Stimulated activated CD8-positive, alpha-beta memory T cell treated with anti-CD3 and anti-CD28 coated beads, Interleukin-7, amount 100 ng/mL, for 24 hours (primary cell): Measurements from ENCODE around the gene GRM1.
"Not testable (repeated sequence)": the region's sequence is repeated elsewhere in the genome, so short reads cannot be mapped to it uniquely, and the experiment has no call there.

ENCODE experiments used
- DNase-seq: peaks from one replicate; pipeline ENCODE4 v3.0.0-alpha.2; 2020; ENCODE audit warnings: low read depth

The GRM1 gene

DNA sequence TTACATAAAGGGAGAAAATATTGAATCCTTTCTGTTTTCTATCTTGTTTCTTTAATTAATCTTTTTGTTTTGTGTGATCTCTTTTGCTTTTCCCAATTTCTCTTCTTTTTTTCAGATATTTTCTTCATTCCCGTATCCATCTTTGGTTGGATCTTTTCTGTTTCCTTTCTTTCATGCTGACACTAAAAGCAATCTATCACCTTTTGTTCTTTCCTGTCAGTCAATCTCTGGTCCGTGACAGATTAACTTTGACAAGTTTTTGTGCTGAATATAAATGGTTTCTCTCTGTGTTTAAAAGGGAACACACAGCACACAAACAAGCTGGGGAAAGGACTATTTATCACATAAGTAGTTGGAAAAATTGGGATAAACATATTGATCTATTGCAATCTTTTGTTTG, 162.8 kb downstream of the GRM1 start:
- no peak for DNase-seq

DNA sequence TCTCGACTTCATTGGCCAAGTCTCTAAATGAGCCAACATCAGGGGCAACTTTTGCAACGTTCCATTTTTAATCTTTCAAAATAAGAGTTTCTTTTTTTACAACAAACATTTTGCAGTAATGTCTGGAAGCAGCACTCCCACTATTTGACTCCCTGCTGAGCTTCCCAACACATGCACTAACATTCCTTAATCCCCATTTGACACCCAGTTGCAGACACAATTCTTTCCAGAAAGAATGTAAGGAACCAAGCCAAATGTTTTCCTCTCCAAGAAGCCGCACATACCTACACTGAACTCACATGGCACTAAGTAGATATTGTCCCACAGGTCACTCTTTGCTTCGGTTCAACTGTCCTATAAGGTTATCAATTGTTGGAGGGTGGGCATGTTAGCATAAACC, 165.6 kb downstream of the GRM1 start:
- no peak for DNase-seq

DNA sequence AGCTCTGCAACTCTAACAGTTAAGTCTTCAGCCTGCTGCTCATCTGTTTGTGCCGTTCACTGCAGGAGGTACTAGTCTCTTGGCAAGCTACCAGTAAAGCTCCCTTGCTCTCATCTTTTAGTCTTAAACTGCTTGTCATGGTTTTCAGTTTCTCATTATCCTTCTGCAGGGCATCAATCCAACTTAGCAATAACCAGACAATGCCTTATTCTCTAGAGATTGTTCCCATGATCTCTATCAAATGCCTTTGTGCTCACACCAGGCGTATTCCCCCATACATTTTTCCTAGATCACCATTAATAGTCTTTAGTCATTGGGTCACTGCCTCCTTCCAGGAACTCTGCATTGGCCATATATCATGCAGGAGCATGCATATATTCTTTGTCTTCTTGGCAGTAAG, 171.3 kb downstream of the GRM1 start:
- DNase-seq = no peak

DNA sequence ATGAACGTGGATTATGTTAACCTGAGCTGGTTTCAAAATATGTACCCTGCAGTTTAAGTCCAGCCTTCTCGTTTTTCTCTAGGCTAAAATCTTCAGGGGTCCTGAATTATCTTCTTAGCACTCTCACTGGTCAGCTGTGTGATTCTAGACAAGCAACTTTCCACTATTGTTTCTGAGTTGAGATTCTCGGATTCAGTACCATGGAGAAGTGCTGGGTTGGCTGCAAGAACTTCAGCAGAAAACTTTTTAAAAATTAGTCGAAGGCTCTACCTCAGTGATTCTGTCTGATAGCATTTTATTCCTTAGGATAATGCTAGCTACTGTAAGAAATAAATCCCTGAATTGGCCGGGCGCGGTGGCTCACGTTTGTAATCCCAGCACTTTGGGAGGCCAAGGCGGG, 173.7 kb downstream of the GRM1 start:
- no peak for DNase-seq

DNA sequence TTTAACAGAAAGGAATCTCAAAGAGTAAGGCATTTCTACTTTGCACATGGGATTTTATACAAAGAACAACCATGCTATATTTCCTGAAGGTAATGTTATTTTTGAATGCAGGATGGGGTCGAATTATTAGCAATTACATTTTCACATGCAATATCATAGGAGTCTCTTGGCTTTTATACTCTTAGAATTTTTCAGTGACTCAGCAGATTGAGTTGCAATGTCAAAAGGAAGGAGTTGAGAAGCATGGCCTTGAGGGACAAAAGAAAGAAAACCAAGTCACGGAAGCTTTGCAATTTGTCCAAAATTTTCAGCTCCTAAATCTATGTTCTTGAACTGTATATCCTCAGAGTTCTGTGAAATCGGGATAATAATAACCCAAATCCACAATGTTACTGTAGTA, 181.1 kb downstream of the GRM1 start:
- no peak for DNase-seq

DNA sequence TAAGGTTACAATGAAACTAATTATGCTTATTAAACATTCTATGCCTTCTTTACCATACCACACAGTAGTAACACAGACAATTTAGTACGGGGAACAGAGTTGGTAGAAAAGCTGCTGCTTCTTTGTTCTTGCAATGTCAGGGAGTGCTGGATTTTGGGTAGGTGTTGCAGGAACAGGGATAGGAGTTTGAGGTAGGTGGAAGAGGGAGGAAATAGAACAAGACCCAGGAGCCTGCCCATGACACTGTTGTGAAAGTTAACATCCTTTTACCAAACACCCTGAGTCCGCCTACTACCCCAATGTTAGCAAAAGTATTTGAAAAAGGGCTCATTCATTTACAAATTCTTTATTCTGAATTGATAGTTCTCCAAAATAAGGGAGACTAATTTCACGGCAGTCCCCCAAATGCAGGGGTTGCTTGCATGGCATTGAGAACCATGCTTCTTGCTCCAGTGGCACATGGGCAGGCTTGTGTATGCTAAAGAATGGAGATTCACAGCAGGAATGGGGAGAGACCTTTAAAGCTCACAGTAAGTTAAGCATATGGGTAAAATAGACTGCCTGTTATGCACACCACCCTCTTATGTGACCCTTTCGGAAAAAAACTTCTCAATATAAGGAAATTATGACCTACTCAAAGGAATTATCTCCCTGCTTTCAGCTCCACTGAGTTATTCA, 181.7 kb downstream of the GRM1 start:
- no peak for DNase-seq

DNA sequence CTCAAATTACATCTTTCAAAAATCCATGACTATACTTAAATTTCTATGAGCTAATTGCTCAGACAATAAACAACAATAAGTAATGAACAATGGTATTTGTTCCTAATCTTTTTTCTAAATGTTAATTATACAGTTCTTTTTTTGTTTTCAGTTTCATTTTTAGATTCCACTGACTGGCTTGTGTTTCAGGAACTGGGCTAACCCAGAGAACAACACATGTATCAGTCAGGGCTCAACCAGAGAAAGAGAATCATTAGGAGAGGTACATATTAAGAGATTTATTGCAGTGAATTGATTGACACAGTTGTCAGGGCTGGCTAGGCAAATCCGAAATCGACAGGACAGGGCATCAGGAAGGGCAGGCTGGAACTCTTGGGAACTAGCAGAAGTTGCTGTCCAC, 182.8 kb downstream of the GRM1 start:
- no peak for DNase-seq

DNA sequence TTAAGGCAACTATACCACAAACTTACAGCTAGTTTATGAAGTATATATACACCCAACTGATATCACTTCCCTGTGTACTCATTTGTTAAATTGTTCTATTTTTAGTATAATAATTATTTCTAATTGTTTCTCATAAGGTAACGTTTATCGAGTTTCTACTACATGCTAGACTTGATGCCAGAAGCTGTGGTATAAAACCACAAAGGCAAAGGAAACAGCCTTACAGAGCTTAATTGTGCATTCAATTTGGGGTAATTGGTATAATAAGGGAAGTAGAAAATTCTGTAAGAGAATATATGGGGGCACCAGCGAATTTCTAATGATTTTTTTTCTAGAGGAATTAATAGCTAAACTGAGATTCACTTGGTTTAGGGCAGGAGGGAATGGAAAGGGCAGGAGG, 183.9 kb downstream of the GRM1 start:
- DNase-seq = no peak

DNA sequence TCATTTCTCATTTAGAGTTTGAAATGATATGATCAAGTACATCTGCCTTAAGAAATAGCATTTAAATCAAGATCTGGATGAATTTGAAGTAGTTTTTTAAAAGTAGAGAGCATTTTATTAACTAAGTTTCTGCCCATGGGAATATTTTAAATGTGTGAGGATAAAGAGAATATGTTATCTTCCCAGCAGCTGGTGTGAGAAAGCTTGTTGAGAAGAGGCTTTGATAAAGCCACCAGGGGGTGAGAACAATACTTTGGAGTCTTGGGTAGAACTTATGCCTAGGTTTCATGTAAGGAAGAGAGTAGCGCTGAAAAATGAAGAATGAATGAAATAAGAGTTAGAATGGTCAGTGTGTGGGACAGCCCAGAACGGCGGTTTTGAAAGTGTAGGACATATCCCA, 190.2 kb downstream of the GRM1 start:
- DNase-seq = no peak

DNA sequence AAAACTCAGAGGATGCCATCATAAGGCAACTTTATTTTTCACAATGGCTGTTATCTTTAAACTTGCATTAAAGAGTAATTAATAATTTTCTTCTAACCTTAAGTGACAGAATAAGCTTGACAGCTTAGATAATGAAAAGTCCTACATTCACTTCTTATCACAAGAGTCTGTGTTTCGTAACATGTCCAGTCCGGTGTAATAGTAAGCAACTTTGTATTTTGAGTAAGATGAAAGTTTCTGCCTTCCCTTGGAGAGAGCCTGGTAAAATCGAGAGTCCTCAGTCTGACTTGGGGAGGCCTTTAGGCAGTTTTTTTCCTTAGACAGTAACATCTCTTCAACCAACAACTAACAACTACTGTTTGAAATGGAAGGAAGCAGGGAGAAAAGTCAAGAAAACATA, 195.6 kb downstream of the GRM1 start:
- DNase-seq = no peak

DNA sequence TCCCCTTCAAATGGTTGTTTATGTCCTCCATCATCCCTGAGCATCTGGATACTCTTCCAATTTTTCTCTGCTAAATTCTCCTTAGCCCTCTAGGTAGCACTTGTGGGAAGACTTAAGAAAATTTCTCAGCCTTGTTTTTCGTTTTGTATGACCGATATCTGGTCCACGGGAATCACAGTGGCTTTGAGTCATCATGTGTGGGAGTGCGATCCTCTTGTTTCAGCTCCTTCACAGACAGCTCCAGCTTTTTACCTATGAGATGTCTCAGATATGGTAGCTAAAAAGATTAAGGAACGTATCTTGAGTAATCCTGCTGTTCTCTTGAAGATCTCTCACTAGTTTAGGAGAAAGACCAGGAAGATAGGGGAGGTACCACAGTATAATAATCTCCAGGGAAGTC, 196.1 kb downstream of the GRM1 start:
- no peak for DNase-seq

DNA sequence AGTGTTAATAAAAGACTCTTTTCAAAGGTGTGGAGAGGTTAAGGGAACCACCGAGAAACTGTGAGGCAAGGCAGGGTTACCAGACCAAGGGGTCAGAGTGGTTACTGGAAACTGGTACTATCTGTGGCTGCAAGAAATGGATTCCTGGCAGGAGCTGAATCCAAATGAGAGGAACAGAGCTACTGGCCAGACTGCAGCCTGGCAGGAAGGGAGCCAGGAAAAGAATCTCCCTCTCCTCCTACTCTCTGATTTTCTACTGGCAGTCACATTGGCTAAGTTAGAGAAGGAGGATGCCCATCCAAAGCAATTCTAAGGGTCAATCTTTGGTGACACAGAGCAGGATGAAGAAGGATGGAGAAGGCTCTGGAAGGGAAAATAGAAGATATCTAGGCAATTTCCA, 211.5 kb downstream of the GRM1 start:
- no peak for DNase-seq

DNA sequence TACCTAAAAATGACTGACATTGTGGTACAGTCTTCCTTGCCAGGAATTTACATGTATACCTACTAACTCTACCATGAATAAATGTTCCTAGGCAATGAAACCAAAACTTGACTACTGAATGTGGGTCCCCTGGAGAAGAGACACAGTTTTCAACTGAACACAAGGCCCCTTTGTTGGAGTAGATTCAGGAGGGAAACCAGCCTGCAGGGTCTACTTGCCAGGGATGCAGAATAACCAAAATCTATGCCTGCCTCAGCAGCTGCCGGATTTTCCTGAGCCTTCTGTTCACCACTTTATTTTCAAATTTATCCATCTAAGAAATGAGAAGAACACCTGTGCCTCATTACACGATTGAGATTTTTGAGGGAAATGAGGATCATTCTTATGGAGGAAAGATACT, 211.9 kb downstream of the GRM1 start:
- no peak for DNase-seq

DNA sequence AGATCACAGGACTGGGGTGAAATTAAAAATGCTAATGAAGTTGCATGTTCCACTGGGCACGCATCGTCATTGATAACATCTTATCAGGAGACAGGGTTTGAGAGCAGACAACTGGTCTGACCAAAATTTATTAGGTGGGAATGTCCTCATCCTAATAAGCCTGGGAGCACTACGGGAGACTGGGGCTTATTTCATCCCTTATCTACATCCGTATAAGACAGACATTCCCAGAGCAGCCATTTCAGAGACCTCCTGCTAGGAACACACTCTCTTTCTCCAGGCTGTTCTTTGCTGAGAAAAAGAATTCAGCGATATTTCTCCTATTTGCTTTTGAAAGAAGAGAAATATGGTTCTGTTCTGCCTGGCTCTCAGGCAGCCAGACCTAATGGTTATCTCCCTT, 214.8 kb downstream of the GRM1 start:
- not testable (repeated sequence) for DNase-seq

DNA sequence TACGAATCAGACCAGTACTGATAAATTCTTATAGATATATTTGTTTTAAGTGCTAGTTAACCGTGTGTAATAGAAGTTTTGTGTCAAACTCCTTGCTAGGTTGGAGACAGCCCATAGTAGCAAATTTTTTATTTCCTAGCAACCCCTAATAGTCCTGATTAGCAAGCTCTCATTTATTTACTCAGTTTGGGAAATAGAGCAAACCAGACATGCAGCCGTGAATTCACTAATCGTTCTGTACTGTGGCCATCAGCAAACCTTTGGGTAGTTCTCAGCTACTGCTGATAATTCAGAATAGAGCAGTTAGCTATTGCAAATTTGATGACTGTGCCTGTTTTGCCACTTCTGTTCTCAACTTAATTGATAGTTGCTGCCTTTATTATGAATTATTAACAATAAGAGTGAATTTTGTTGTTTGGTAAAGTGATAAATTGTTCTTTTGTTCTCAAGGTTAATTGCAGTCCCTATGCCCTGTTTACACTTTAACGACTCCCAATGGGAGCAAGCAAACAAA, 215.8 kb downstream of the GRM1 start:
- no peak for DNase-seq

DNA sequence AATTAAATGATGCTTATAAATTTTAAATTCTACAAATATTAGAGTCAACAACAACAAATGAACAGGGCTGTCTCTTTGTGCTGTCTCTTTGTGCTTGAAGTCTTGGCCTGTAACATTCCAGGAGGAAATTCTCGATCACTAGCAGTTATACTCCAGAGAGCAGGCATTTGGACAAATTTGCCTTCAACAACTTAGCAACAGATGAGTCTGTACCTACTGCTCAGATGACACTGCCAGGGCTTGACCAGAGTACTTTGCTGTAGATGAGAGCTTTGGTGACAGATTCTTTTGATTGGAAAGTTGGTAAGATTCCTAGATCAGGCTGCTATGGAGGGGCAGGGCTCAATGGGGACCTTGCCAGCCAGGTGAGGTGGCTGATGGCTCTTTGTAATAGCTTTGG, 217.2 kb downstream of the GRM1 start:
- DNase-seq = no peak

DNA sequence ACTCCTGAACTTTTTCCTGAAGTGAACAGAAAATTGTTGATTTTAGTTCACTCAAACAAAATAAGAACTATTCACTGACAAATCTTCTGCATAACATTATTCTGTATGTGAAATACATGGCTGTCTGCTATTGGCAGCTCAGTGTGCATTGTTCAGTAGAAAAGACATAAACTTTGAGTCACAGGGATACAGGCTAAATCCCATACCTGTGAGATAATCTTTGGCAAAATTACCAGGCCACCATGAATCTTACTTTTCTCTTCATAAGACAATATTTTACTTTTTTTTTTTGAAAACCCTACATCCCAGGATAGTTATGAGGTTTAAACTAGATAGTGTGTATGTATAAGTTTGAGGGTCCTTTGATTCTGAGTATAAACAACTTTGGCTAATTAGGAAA, 224.8 kb downstream of the GRM1 start:
- no peak for DNase-seq

DNA sequence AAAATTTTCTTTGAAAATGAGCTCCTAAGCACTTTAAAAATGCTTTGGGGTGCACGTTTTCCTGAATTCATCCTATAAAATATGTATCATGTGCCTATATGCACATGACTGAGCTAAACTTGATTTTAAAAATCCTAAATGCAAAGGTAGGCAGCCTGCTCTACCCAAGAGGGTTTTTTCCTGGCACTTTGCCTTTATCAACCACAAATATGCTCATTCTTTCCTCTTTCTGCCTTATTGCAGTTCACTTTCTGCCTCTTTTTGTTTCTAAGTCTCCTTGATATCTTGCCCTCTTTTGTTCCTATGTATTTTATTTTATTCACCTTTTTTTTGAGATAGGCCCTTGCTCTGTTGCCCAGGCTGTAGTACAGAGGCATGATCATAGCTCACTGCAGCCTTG, 229.3 kb downstream of the GRM1 start:
- DNase-seq = no peak

DNA sequence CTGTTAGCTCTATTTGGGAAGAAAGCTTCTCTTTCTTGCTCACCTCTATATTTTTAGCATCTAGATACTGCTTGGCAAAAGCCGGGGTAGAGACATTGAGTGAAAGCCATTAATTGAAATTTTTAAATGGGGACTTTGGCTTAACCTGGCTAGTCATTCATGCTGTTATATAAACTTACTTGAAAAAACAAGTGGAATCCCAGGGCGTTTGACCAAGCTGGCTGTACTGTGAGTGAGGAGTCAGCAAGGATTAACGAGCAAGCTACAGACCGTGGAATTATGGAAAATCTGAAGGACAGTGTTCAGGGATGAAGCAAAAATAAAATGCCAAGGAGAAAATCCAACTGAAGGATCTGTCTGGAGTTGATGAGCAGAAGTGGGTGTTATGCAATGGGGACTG, 232.0 kb downstream of the GRM1 start:
- no peak for DNase-seq

DNA sequence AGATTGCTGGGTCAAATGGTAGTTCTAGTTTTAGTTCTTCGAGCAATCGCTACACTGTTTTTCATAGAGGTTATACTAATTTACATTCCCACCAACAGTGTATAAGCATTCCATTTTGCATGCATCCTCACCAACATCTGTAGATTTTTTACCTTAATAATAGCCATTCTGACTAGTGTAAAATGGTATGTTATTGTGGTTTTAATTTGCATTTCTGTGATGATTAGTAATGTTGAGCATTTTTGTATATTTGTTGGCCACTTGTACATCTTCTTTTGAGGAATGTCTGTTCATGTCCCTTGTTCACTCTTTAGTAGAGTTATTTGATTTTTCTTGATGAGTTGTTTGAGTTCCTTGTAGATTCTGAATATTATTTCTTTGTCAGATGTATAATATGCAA, 236.2 kb downstream of the GRM1 start:
- no peak for DNase-seq

DNA sequence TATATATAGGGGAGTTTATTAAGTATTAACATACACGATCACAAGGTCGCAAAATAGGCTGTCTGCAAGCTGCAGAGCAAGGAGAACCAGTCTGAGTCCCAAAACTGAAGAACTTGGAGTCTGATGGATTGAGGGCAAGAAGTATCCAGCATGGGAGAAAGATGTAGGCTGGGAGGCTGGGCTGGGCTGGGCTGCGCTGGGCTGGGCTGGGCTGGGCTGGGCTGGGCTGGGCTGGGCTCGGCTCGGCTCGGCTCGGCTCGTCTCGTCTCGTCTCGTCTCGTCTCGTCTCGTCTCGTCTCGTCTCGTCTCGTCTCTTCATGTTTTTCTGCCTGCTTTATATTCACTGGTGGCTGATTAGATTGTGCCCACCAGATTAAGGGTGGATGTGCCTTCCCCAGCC, 238.6 kb downstream of the GRM1 start:
- DNase-seq = no peak

DNA sequence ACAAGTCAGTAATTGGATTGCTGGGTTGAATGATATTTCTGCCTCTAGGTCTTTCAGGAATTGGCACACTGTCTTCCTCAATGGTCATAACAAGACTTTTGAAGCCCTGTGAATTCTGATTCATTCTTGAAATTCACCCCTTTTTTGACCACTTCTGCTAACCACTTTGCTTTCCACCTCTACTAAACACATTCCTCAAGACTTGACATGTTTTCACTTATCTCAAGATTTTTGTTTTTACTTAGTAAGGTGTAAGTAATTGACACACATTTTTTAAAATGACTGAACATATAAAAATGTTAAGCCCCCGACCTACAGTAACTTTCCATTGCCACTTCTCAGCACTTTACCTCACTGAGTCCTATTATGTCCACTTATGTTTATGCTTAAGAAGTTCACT, 239.1 kb downstream of the GRM1 start:
- DNase-seq = no peak

DNA sequence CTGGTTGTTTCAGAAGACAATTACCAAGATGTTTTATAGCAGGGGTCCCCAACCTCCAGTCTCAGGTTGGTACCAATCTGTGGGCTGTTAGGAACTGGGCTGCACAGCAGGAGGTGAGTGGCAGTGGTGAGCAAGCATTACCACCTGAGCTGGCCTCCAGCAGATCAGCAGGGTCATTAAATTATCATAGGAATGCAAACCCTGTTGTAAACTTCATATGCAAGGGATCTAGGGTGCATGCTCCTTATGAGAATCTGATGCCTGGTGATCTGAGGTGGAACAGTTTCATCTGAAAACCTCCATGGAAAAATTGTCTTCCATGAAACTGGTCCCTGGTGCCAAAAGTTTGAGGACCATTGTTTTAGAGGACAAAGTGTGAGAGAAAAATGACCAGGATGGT, 240.6 kb downstream of the GRM1 start:
- no peak for DNase-seq

DNA sequence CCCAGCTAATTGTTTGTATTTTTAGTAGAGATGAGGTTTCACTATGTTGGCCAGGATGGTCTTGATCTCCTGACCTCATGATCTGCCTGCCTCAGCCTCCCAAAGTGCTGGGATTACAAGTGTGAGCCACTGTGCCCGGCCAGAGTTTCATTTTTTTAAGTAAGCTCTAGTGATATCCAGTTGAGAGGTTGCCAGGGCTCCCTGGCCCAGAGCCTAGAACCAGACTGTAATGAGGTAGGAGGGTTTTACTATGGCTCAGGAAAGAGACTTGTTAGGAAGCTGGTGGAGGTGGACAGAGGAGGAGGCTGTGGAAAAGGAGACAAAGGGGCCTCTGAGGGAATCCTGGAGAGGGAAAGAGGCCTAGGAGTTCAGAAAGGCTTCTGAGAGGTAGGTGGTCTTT, 242.3 kb downstream of the GRM1 start:
- DNase-seq = not testable (repeated sequence)

DNA sequence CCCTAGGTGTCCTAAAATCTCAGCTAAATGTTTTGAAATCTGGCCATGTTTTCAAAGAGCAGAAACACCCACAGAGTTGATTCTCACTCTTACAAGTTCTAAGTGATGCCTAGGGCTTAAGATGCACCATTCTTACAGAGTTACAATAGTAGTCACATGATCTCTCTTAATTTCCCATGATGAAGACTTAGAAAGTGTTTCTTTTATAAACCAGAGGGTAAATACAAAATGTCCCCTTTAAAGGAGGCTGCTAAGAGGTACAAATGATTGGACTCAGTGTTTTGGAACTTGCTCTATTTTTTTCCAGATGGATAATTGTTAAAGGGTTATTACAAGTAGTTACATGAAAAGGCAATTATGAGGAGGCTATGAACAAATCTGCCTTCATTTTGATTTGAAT, 244.6 kb downstream of the GRM1 start:
- DNase-seq = no peak
